Fibroblast of peridontal ligament (primary cell): ENCODE measurements around the gene VWA3B.
"Not testable (repeated sequence)": the region's sequence is repeated elsewhere in the genome, so short reads cannot be mapped to it uniquely, and the experiment has no call there.

Experiments
- DNase-seq: peaks from one replicate; pipeline ENCODE4 v3.0.0-alpha.2; 2010; ENCODE audit errors: extremely low read depth

VWA3B gene

GRCh38 chr2:98085649-98086048 is 1.3 kb upstream of the VWA3B start:
- no peak for DNase-seq

GRCh38 chr2:98087447-98088020 is 567 bp downstream of the VWA3B start:
- DNase-seq: peak; percentile 25

GRCh38 chr2:98088261-98088660 is 1.3 kb downstream of the VWA3B start:
- DNase-seq: no peak

DNA sequence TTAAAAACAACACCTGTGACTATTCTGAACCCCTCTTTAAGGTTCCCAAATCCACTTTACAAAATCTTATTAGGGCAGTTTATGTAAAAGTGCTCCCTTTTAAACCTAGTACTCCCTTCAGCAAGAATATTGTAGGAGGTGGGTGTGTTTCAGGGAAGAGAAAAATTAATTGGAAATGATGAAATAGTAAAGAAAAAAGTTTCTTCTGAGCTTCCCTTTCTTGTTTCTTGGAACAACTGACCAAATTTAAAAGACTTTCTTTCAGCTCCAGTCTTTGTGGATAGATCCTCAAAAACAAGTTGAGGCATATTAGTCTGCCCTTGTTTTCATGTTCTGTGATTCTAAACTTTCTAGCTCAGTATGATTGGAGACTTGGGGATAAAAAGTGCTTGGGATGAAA is 3.0 kb downstream of the VWA3B start:
- DNase-seq: no peak

- no peak for DNase-seq
Observed at GRCh38 chr2:98090951-98091350, 4.0 kb downstream of the VWA3B start.

DNA sequence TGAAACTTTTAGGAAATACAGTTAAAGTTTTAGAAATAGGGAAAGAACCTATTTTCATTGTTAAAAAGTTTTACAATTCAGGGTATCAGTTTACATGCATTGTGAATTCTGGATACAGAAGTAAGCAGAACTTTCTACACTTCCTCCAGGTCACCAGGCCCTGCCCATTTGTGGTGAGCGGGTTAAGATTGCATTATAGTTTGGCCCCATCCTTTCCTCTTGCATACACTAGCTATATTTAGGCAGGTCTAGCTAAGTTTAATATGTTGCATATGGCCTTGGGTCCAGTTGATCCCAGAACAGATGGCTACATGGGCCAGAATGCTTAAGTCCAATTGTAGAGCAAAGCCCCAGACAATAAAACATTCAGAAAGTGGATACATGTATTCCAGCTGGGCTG is 4.8 kb downstream of the VWA3B start:
- no peak for DNase-seq

DNA sequence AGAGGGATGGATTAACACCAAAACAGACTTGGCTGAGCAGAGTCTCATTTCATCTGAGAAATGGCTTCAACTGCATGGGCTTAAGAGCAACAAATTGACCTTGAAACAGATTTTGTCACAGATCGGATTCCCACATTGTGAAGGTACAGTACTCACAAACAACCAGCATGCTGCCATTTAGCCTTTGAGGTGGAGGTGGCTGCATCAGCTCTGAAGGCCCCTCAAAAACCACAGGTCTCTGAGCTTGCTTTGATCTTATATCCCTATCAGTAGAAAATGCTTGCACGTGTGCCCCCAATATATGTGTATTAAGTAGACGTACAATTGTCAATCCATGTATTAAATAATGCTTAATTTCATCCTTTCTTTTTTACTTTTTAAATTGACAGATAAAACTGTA is 6.2 kb downstream of the VWA3B start:
- DNase-seq: no peak

DNA sequence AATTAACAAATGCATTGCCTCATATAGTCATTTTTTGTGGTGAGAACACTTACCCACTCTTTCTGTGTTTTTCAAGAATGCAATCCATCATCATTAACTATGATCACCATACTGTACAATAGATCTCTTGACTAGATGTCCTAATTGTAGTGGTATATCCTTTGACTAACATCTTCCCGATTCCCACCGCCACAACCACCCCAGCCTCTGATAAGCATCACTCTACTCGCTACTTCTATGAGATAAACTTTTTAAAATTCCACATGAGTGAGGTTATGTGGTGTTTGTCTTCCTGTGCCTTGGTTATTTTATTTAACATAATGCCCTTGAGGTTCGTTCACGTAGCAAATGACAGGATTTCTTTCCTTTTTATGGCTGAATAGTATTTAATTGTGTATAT is 6.6 kb downstream of the VWA3B start:
- DNase-seq: no peak

DNA sequence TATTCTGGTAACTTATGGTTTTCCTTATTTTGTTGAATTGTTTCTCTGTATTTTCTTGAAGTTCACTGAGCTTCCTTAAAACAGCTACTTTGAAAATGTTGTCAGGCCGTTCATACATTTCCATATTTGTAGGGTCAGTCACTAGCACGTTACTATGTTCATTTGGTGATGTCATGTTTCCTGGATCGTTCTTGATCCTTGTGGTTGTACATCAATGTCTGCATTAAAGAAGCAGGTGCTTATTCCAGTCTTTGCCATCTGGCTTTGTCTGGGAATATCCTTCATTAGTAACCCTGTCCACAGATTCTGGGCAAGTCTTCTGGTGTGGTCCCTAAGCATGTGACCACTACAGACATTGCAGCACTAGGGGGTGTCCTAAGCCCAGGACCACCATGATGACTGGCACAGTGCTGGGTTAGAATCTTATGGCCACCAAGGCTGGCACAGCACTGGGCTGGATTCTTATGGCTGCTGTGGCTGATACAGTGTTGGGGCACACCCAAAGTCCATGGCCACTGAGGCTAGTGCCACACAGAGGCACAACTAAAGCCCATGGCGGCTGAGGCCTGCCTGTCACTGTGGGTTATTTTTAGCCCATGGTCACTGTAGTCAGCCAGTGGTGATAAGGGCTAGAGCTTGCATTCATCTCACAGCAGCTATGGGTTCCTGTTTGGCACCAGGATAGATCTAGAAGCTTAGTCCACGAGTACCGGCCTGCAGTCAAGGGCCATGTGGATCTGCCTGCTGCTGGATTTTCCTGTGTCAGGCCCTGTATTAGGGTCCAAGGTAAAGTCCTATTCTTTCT is 13.2 kb downstream of the VWA3B start:
- DNase-seq: no peak

DNA sequence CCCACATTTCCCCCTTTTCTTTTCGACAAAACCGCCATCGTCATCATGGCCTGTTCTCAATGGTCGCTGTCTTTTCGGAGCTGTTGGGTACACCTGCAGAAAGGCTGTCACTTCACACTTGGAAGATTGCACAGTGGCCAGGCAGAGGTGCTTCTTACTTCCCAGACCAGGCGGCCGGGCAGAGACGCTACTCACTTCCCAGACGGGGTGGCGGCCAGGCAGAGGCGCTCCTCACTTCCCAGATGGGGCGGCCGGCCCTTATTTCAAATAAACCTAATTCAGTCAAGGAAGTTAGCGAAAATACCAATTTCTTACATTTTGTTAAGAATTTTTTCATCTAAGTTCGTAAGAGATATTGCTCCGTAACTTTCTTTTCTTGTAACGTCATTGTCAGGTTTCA is 15.3 kb downstream of the VWA3B start:
- DNase-seq: not testable (repeated sequence)

DNA sequence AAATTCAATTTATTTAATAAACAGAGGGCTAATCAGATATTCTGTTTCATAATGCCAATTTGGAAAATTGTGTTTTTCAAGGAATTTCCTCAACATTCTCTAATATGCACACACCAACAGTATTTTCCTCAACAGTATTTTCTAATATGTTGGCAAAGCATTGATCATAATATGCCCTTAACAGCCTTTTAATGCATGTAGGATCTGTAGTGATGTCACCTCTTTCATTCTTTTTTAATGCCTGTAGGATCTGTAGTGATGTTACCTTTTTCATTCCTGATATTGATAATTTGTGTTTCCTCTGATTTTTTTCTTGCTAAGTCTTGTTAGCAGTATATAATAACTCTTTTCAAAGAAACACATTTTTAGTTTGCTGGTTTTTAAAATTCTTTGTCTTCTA is 15.9 kb downstream of the VWA3B start:
- DNase-seq: no peak

DNA sequence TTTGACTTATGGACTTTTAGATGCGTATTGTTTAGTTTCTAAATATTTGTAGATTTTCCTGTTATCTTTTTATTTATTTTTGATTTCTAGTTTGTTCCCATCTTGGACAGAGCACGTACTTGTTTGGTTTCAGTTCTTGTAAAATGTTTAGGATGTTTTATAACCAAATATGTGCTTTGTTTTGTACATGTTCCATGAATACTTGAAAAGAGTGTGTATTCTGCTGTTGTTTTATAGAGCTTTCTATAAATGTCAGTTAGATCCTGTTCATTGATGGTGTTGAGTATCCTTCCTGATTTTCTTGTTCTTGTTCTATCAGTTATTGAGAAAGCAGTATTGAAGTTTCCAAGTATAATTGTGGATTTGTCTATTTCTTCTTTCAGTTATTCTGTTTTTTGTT is 21.1 kb downstream of the VWA3B start:
- no peak for DNase-seq

DNA sequence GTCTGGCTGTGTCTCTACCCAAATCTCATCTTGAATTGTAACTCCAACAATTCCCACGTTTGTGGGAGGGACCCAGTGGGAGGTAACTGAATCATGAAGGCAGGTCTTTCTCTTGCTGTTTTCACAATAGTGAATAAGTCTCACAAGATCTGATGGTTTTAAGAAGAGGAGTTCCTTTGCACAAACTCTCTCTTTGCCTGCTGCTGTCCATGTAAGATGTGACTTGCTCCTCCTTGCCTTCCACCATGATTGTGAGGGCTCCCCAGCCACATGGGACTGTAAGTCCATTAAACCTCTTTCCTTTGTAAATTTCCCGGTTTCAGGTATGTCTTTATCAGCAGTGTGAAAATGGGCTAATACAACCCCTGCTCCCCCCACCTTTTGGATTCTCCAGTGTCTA is 23.8 kb downstream of the VWA3B start:
- no peak for DNase-seq

DNA sequence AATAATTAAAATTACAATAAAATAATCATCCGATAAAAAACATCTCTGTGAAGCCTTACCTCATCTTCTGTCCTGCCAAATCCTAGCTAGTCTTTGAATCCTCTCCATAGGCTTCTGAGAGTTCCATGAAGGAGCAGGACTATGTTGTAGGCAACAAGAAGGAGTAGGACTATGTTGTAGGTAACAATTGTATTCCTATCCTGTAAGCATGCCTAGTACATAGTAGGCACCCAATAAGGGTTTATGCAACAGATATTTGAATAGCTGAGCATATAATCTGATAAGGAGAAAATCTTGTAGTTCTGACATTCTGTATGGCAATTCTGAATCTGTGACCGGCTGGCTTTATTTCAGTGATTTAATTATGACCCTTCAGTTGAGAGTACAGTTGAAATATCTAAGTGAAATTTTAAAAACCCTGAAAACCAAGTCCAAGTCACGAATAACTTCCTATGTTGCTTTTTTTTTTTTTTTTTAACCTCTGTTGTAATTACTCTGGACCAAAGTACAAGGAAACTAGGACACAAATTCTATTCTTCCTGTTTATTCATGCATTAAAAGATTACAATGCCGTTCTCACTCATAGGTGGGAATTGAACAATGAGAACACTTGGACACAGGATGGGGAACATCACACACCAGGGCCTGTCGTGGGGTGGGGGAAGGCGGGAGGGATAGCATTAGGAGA is 27.8 kb downstream of the VWA3B start:
- DNase-seq: no peak

- peak; percentile 27 for DNase-seq
Observed at GRCh38 chr2:98118161-98118560, 31.2 kb downstream of the VWA3B start.

DNA sequence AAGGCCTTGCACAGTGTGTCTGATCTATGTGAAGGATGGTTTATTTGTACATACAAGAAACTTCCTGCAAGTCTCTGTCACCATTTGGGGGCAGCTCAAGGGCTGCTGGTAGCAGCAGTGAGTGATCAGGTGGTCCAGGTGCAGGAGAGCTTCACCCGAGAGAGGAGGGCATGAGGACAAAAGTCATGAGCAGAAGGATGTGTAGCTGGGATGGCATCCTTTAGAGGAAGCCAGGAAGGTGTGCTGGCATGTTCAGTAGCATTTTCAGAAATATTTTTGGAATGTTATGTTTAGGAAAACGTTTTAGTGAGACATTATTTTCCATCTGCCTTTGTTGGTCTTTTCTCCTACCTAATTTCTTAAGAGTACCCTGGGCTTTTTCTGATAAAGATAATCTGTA is 31.9 kb downstream of the VWA3B start:
- no peak for DNase-seq

GRCh38 chr2:98121149-98121548 is 34.2 kb downstream of the VWA3B start:
- DNase-seq: no peak

DNA sequence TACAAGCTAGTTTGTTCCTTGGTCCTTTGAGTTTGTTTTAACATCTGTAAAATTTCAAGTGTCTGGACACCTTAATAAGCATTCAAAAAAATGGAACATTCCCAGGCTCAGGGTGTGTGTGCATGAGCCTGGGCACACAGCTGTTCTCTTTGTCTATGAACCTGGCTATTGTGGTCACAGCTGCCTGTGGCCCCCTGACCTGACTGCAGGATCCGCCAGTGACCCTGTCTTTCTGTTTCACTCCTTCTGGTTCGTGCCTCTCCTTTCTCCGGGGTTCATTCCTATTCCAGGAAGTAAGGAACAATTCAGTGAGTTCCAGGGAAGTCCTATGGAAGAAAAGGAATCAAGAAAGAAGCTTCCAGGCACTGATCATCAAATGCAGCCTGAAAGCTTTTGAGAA is 35.6 kb downstream of the VWA3B start:
- no peak for DNase-seq

GRCh38 chr2:98123286-98123685 is 36.3 kb downstream of the VWA3B start:
- no peak for DNase-seq

- no peak for DNase-seq
Observed at GRCh38 chr2:98126061-98126460, 39.1 kb downstream of the VWA3B start.

GRCh38 chr2:98127229-98127989 is 40.4 kb downstream of the VWA3B start:
- no peak for DNase-seq

GRCh38 chr2:98128556-98129109 is 41.7 kb downstream of the VWA3B start:
- DNase-seq: no peak
